AG09319 (cell line): ENCODE results near the gene TIAM2.

ENCODE experiments used
- DNase-seq: peaks from one replicate; pipeline ENCODE4 v3.0.0-alpha.2; 2010; ENCODE audit warnings: low read depth; ENCODE audit errors: extremely low read depth
- CTCF ChIP-seq: IDR thresholded peaks from 2 replicates; pipeline ENCODE4 v1.5.1; 2011; ENCODE audit warnings: low read depth, mild to moderate bottlenecking, inconsistent platforms, low read length, moderate library complexity

The TIAM2 gene

GRCh38 chr6:155084431-155085123, 89.5 kb downstream of the TIAM2 start:
- TF ChIP-seq CTCF = no peak
- no peak for DNase-seq

GRCh38 chr6:155085582-155086257, 90.6 kb downstream of the TIAM2 start:
- TF ChIP-seq CTCF = no peak

GRCh38 chr6:155088856-155089255, 93.7 kb downstream of the TIAM2 start:
- no peak for DNase-seq
- no peak for TF ChIP-seq CTCF

More at GRCh38 chr6:155085582-155086257, 90.6 kb downstream of the TIAM2 start:
- no peak for DNase-seq

GRCh38 chr6:155089746-155090145, 94.6 kb downstream of the TIAM2 start:
- no peak for DNase-seq
- no peak for TF ChIP-seq CTCF

GRCh38 chr6:155090166-155090565, 95.1 kb downstream of the TIAM2 start:
- no peak for DNase-seq
- no peak for TF ChIP-seq CTCF

GRCh38 chr6:155091756-155092155, 96.6 kb downstream of the TIAM2 start:
- TF ChIP-seq CTCF = no peak
- DNase-seq = no peak

- DNase-seq = no peak
- TF ChIP-seq CTCF = no peak
These were observed 98.3 kb downstream of the TIAM2 start for GRCh38 chr6:155093430-155093829.
